ENCODE results near the gene CRTC1. TPM values are rescaled to one million over a fixed set of nuclear protein-coding genes. Genes with fewer than 3 reads are reported as not detected.

Gene CRTC1
- total and polyA plus RNA-seq, 2 of the 13 experiments (the other 11 are each of a cell fraction or from before 2014, with no cell fraction given) = 2.0 to 2.7 TPM

GRCh38 chr19:18798384-18799352, 115.2 kb downstream of the CRTC1 start (continued):
- peak; percentile 48; the same call in 1 of the 2 replicates for TF ChIP-seq ZNF574 (CRISPR knock-in tag; IDR thresholded peaks at IDR 0.05)

- FAIRE-seq = no peak
- no peak for ATAC-seq
- POLR2A ChIA-PET = no interaction called here
These were observed 116.0 kb downstream of the CRTC1 start for GRCh38 chr19:18799389-18799970.

More at GRCh38 chr19:18799389-18799970, 116.0 kb downstream of the CRTC1 start:
- H3K36me3 ChIP-seq (replicated peaks in 1 of 2; ENCODE audit: control insufficient read depth in 1 of 2, insufficient read depth in 2 of 2, low read length in 2 of 2) = no peaks in the 10 kb centered on the region
- no peak overlapping the region for H3K27ac ChIP-seq (ENCODE audit: extremely low read length, insufficient read depth, low read length)
- H4K20me1 ChIP-seq (ENCODE audit: insufficient read depth, low read length) = no peaks in the 10 kb centered on the region
- intact Hi-C loops (cut with micrococcal nuclease; ENCODE audit: unreplicated experiment) = loop anchor here (5.0 kb wide), 1 partner anchor 33 kb away; the partner anchor contains the start of gene UPF1
- H3K79me2 ChIP-seq (ENCODE audit: insufficient read depth, low read length) = no peaks in the 10 kb centered on the region
- H3K4me2 ChIP-seq (ENCODE audit: low read depth, low read length) = no peak overlapping the region
- no peak overlapping the region for H3K9ac ChIP-seq (ENCODE audit: insufficient read depth, low read depth, low read length)
- H2AFZ ChIP-seq (ENCODE audit: low read length) = no peak overlapping the region
- DNase-seq (ENCODE audit: low spot score) = no peak
- peaks cover 2 to 19% of the 10 kb centered on the region in 2 experiments; a peak in 3 of 5 replicates for H3K27me3 ChIP-seq (ENCODE audit: control insufficient read depth in 1 of 2, insufficient read depth in 2 of 2, low read length in 2 of 2)
- no peak overlapping the region for H3K4me3 ChIP-seq (replicated peaks in 1 of 3; ENCODE audit: insufficient read depth in 1 of 3, low read depth in 2 of 3, low read length in 3 of 3)
- BruUV-seq (replicated peaks) = no TSS peak
- H3K4me1 ChIP-seq (ENCODE audit: insufficient read depth, low read length) = peaks cover 70% of the 10 kb centered on the region
- no peaks in the 10 kb centered on the region for H3K9me3 ChIP-seq (ENCODE audit: low read length)
- CTCF ChIA-PET (ENCODE audit: low intra/inter-chr PET ratio, low total read pairs) = no interaction called here
- TF ChIP-seq FOXA1 (IDR thresholded peaks at IDR 0.05) = 0 out of 2 replicates have a peak, but pooled peaks have one; percentile 4
- TF ChIP-seq FOXA1 (CRISPR knock-in tag; IDR thresholded peaks at IDR 0.05) = no peak
- TF ChIP-seq HOXA9 (CRISPR knock-in tag; IDR thresholded peaks at IDR 0.05; ENCODE audit: borderline replicate concordance) = no peak
- peak; percentile 39; the same call in 1 of the 2 replicates for TF ChIP-seq ZNF710 (CRISPR knock-in tag; IDR thresholded peaks at IDR 0.05; ENCODE audit: borderline replicate concordance)
- TF ChIP-seq JUNB (CRISPR knock-in tag; IDR thresholded peaks at IDR 0.05; ENCODE audit: borderline replicate concordance) = no peak; the same call in 1 of the 2 replicates
- TF ChIP-seq HINFP (CRISPR knock-in tag; IDR thresholded peaks at IDR 0.05; ENCODE audit: low read depth) = no peak
- in situ Hi-C loops (cut with HindIII; ENCODE audit: extremely low pct_ligation_motif_present, low pct_unique_long_range_greater_than_20kb) = no loop called here

Measured in HepG2 (cell line).